Activated CD8-positive, alpha-beta memory T cell treated with anti-CD3 and anti-CD28 coated beads for 4 hours (primary cell): ENCODE data around the gene DCAF11.
A peak's percentile ranks its signal among the peaks of the same experiment; 100 is the strongest.

Experiments used
- DNase-seq, 2 donors: peaks; one replicate each; pipeline ENCODE4 v3.0.0-alpha.2; 2020; ENCODE audit warnings: low read depth in 2 of 2

The DCAF11 gene

GRCh38 chr14:24139272-24139934, 24.8 kb downstream of the DCAF11 start:
- DNase-seq = no peak

- peak; percentile 99 for DNase-seq
Observed at GRCh38 chr14:24141097-24141880, 26.7 kb downstream of the DCAF11 start, which contains the start of gene EMC9. EMC9 (minus strand) TSS chr14:24141591; CDS start chr14:24141304, 287 bp downstream.

GRCh38 chr14:24143511-24143910, 28.9 kb downstream of the DCAF11 start:
- no peak for DNase-seq

DNA sequence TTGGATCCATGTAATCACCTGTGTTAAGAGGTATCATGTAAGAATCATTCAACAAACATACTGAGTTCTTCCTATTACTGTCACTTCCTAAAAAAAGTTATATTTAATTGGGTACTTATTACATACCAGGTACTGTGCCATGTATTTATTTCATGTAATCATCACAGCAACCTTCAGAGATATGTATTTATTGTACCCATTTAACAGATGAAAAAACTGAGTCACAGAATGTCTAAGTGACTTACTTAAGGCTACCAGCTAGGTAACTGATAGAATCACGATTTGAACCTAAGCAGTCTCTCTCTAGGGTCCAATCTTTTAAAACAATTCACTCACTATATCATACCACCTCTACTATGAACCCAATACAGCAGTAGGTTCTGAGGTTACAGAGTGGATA, 29.9 kb downstream of the DCAF11 start:
- DNase-seq = no peak

GRCh38 chr14:24145219-24145618, 30.6 kb downstream of the DCAF11 start:
- DNase-seq = no peak

DNA sequence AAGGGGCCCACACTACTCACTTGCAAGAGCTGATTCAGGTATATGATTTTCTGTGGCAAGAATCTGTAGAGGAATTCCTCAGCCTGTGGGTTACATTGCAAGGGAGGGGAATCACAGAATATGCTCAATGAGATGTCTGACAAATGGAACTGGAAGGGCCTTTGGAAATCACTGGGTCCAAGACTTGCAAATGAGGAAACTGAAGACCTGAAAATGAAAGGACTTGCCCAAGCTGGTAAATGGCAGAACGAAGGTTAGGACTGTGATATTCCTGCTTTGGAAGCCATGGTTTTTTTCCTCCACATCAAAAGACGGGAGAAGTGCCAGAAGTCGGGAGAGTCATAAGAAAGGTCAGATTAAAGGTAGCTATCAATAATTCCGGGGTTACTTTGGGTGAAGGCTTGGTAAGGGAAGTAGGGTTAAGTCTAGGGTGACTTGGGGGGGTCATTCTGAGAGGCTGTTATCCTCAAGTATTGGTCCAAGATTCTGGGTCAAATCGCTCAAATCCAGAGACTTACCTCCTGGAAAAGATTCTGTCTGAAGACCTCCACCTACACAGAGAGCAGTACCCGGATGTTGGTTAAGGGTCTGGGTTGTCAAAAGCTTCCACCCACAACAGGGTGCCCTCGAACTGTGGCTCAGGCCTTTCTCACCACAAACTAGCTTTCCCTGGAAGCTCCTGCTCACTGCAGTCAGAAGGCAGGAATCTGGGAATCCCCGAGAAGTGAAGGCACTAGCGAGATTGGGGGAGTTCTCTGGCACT, 31.3 kb downstream of the DCAF11 start:
- DNase-seq = no peak

- DNase-seq = peak; percentile 61 to 64
Observed at GRCh38 chr14:24146453-24146977, 31.9 kb downstream of the DCAF11 start, which contains the start of gene PSME2. PSME2 (minus strand) TSS chr14:24146610; CDS start chr14:24146581, 29 bp downstream.

DNA sequence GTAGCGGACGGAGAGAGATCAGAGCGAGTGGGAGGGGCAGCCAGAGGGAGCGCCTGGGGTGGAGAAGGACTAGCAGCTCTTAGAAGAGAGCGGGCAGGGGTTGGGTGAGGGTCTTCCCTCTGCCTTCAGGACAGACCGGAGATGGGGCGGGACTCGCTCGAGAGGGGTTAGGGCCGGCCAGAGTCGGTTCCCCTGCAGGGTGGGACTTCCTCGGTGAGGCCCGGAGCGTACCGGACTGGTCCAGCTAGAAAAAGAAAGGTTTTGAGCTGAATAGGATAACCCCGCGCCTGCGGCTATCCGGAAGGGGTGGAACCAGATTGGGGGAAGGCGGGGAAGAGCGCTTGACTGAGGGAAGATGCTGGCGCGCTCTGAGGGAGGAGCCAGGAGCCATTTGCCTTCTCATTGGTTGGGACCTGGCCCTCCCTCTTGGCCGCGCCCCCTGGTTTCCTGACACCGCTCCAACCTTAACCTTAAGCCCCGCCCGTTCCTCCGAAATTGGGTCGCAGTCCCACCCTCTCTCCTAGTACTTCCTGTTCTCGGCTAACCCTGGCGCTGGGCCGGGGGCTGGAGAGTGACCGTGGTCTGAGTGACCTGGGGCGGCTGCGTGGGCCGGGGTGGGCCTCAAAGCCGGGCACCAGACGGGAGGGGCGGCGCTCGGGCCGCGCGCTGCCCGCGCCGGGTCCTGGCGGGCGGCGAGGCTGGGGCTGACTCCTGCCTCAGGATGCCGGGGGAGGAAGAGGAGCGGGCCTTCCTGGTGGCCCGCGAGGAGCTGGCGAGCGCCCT, 32.6 kb downstream of the DCAF11 start, which contains the start of gene RNF31:
Gene RNF31, plus strand, starts transcription at position 521 of the 783 bp plus-strand sequence. Its CDS starts 201 bp downstream, at position 722.
- peak; percentile 93 to 96 for DNase-seq

DNA sequence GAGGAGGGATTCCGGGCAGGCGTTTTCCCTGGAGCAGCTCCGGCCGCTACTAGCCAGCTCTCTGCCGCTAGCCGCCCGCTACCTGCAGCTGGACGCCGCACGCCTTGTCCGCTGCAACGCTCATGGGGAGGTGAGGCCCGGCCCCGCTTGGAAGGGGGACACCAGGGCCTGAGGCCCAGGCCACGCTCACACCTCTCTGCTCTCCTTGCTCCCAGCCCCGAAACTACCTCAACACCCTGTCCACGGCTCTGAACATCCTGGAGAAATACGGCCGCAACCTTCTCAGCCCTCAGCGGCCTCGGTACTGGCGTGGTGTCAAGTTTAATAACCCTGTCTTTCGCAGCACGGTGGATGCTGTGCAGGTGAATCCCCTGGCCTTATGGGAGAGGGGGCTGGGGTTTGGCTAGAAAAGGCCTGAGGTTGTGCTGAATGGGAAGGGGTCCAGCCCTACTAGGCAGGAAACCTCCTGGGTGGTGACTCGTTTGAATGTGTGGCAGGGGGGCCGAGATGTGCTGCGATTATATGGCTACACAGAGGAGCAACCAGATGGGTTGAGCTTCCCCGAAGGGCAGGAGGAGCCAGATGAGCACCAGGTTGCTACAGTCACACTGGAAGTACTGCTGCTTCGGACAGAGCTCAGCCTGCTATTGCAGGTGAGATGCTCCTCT, 33.3 kb downstream of the DCAF11 start:
- no peak for DNase-seq

GRCh38 chr14:24149302-24149969, 34.9 kb downstream of the DCAF11 start:
- DNase-seq = no peak

DNA sequence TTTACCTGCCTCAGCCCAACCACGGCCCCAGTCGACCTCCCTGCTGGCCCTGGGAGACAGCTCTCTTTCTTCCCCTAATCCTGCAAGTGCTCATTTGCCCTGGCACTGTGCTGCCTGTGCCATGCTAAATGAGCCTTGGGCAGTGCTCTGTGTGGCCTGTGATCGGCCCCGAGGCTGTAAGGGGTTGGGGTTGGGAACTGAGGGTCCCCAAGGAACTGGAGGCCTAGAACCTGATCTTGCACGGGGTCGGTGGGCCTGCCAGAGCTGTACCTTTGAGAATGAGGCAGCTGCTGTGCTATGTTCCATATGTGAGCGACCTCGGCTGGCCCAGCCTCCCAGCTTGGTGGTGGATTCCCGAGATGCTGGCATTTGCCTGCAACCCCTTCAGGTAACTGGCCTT, 35.5 kb downstream of the DCAF11 start:
- no peak for DNase-seq

DNA sequence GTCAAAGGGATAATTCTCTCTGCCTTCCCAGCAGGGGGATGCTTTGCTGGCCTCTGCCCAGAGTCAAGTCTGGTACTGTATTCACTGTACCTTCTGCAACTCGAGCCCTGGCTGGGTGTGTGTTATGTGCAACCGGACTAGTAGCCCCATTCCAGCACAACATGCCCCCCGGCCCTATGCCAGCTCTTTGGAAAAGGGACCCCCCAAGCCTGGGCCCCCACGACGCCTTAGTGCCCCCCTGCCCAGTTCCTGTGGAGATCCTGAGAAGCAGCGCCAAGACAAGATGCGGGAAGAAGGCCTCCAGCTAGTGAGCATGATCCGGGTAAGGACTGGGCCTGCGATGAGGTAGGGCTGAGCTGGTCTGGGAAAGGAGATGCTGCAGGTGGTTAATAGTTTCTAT, 36.0 kb downstream of the DCAF11 start:
- no peak for DNase-seq

DNA sequence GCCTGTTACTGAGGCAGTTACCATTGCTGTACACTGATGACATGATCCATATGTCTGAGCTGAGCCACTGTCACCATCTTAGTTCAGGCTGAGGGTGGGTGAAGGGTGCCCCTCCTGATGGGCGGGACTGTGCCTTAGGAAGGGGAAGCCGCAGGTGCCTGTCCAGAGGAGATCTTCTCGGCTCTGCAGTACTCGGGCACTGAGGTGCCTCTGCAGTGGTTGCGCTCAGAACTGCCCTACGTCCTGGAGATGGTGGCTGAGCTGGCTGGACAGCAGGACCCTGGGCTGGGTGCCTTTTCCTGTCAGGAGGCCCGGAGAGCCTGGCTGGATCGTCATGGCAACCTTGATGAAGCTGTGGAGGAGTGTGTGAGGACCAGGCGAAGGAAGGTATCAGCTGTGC, 36.4 kb downstream of the DCAF11 start:
- DNase-seq = no peak

DNA sequence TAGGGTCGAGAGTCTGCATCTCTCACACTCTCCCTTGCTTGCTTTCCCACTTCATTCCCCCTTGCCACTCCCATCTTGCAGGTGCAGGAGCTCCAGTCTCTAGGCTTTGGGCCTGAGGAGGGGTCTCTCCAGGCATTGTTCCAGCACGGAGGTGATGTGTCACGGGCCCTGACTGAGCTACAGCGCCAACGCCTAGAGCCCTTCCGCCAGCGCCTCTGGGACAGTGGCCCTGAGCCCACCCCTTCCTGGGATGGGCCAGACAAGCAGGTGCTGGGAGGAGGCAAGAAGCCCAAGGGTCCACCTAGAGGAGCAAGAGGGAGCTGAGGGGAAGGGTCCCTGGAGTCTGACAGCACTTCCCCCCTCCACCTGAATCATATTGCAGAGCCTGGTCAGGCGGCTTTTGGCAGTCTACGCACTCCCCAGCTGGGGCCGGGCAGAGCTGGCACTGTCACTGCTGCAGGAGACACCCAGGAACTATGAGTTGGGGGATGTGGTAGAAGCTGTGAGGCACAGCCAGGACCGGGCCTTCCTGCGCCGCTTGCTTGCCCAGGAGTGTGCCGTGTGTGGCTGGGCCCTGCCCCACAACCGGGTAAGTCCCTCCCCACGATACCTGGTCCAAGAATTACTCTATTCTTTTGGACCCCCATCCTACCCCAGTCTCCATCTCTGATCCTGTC, 37.0 kb downstream of the DCAF11 start:
- DNase-seq = no peak

GRCh38 chr14:24155100-24155499, 40.5 kb downstream of the DCAF11 start:
- DNase-seq = no peak

DNA sequence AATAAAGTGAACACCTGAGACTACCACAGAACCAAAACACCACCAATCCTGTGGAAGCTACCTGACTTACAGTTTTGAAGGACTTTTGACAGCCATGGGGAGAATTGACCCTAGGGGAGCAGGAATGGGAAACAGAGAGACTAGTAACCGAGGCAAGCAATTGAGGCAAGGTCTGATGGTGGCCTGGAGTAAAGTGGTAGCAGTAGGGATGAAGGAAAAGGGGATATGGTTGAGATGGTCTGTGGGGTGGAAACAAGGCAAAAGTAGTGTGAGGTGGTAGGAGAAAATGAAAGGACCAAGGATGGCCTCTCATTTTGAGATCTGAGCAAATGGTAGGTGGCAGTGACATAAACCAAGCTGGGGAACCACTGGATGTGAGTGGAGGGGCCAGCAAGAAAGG, 42.3 kb downstream of the DCAF11 start:
- DNase-seq = no peak

GRCh38 chr14:24157331-24157730, 42.8 kb downstream of the DCAF11 start:
- no peak for DNase-seq

DNA sequence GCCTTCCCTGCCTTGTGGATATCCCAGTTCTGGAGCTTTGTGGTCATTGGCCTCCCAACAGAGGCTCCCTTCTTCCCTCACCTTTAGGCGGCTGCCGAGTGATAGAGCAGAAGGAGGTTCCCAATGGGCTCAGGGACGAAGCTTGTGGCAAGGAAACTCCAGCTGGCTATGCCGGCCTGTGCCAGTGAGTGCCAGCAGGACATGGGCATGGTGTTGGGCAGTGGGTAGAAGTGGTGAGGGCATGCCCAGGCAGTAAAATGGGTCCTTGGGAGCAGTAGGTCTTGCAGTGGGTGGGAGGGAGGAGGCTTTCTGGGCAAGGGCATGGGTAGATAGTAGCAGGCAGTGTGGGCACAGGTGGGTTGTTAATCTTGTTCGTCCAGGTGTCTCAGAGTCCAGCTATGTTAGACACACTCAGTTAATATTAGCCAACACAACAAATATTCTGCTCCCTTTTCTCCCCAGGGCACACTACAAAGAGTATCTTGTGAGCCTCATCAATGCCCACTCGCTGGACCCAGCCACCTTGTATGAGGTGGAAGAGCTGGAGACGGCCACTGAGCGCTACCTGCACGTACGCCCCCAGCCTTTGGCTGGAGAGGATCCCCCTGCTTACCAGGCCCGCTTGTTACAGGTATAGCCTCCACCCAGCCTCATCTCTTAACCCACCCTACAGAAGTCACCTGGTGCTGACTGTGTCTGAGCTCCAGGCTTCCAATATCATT, 45.4 kb downstream of the DCAF11 start:
- DNase-seq = no peak

DNA sequence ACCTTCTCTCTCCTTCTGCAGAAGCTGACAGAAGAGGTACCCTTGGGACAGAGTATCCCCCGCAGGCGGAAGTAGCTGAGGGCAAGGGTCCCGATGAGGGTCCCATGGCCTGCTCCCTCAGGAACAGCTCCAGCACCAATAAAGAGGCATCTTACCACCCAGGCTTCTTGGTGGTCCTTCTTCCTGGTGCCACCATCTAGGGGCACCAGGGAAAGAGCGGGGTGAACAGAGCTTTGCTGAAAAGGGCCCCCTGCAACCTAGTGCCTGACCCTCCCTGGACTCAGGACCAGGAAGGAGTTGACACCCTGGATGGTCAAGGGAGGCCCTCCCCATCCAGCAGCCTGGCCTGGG, 45.9 kb downstream of the DCAF11 start:
- DNase-seq = no peak
